GM21390 (cell line): ENCODE data around the gene TSPAN17.
"Not testable (repeated sequence)": the region's sequence is repeated elsewhere in the genome, so short reads cannot be mapped to it uniquely, and the experiment has no call there.

Experiments
- ATAC-seq: cut with Tn5 transposase; IDR thresholded peaks from one replicate; pipeline ENCODE4 v1.9.1; 2021; ENCODE audit not compliant: unreplicated experiment

Gene TSPAN17

GRCh38 chr5:176647030-176647842 is at the start of gene TSPAN17:
TSS of gene TSPAN17 (plus strand) at chr5:176647484. CDS start at chr5:176647616, 132 bp downstream.
- ATAC-seq, result peak; percentile 89

GRCh38 chr5:176599749-176600430 is 47.4 kb upstream of the TSPAN17 start:
- not testable (repeated sequence) for ATAC-seq

DNA sequence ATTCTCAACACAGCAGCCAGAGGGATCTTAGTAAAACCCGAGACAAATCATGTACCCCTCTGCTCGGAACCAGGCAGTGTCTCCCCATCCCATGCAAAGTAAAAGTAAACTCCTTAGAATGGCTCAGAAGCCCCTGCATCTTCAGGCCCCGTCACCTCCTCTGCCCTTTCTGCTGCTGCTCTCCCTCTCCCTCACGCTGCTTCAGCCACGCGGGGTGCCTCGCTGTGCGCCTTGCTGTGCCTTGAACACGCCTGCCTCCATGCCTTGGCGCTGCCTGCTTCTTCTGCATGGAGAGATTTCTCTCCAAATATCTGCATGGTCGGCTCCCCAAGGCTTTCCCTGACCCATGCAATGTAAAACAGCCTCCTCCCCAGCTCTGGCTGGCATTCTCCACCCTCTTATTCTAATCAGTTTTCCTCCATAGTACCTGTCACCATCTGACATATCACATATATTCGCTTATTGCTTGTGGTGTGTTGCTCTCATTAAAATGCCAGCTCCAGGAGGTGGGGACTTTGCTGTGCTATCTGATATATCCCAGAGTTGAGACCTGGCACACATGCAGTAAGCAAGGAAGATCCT is 45.3 kb upstream of the TSPAN17 start:
- no peak for ATAC-seq

DNA sequence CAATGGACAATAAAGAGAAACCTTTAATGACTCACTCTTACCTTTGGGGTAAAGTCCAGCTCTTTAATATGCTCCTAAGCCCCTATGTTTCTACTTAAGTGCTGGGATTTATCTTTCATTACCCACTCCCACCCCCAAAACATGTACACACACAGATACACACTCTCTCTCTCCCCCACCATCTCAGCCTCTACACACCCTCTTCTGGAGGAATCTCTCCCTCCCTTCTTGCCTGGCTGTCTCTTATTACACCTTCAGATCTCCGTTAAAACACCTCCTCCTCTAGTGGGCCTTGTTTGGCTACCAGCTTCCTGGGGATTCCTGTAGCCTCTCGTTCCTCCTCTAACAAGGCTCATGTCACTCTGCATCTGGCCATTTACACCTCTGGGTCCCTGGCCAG is 44.2 kb upstream of the TSPAN17 start:
- ATAC-seq, result no peak

GRCh38 chr5:176606032-176606431 is 41.3 kb upstream of the TSPAN17 start:
- no peak for ATAC-seq

DNA sequence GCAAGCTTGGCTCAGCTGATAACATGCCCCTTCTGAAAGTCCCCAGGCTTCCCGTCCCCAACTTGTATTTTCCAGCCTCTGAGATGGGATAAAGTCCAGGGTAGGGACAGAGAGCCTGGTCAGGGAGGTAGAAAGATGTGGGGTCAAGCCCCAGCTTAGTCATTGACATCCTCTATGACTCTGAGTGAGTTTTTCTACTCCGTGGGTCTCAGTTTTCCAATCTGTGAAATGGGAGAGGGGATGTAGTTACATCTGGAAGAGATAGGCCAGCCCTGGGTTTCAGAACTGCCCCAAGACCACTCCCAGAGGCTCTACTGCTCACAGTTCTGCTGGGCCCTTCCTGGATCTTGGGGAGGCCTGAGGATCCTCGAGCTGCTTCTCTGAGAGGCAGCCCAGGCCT is 40.4 kb upstream of the TSPAN17 start:
- no peak for ATAC-seq

DNA sequence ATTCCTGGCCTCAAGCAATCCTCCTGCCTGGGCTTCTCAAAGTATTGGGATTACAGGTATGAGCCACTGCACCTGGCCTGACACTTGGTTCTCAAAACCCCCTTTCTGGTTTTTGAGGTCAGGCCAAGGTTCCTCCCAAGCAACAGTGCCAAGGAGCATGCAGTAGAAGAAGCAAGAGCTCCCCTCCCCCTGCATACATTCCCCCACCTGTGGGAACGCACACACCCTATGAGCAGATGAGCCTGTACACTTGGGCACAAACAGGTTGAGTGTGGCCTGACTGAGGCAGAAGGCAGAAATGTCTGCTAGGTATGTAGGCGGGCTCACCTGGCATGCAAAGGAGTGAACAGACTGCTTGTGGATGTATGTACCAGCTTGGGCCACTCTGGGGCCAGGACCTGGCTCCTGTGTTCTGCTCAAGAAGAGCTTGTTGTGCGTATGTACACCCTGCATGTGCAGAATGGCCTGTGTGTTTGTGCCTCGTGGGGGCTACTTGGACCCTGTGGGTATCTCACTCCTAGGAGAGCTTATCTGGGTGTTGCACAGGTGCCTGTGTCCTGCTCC is 39.1 kb upstream of the TSPAN17 start:
- no peak for ATAC-seq

DNA sequence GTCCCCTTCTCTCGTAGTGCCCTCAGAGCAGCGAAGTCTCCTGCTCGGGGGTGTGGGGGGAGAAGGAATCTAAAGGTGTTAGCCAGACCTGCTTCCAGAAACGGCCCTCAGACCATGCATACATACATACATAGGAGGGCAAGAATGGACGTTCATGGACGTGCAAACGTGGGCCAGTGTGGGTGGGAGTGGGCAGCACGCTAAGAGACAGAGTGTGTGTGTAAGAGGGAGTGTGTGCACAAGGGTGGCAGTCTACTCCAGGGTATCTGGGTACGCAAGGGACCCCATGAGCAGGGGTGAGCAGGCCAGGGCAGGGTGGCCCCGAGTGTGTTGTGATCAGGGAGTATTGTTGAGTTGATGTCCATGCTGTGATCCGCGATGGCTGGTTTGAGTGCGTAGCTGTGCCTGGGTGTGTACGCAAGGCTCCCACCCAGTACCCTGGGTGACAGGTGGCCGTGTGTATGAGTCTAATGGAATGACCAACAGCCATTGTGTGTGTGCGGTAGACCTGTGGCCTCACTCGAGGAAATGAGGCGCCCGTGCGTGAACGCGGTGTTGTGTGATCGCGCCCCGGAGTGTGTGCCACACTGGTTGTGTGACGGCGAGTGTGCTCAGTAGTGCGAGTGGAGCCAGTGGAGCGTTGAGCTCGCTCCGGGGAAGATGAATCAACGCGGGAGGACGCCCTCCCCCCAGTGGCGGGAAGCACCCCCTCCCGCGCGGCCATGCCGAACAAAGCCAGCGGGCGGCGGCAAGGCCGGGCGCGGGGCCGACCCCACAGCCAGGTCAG is 38.2 kb upstream of the TSPAN17 start:
- ATAC-seq, result peak; percentile 32

GRCh38 chr5:176609724-176610434 is 37.4 kb upstream of the TSPAN17 start, which contains the start of gene GPRIN1:
TSS of gene GPRIN1 (minus strand) at chr5:176610156. CDS start at chr5:176599834, 10,322 bp downstream.
- ATAC-seq, result peak; percentile 76

GRCh38 chr5:176610435-176610773 is 36.9 kb upstream of the TSPAN17 start:
- ATAC-seq, result peak; percentile 17

DNA sequence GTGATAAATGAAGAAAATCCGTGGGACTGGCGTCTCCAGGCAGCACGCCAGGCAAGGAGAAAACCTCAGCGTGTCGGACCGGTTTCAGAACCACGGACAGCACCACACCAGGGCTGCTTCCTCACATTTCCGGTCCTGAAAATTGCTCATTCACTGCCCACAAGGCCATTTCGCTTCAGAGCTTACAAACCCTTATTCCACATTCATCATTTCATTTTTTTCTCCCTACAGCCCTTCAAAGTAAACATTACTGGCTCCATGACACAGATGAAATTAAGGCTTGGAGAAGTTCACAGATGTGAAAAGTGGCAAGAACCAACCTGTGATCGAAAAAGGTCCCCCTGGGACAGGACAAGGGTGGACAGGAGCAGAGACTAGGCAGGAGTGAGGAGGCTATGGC is 35.8 kb upstream of the TSPAN17 start:
- ATAC-seq, result no peak

GRCh38 chr5:176612008-176612407 is 35.3 kb upstream of the TSPAN17 start:
- no peak for ATAC-seq

DNA sequence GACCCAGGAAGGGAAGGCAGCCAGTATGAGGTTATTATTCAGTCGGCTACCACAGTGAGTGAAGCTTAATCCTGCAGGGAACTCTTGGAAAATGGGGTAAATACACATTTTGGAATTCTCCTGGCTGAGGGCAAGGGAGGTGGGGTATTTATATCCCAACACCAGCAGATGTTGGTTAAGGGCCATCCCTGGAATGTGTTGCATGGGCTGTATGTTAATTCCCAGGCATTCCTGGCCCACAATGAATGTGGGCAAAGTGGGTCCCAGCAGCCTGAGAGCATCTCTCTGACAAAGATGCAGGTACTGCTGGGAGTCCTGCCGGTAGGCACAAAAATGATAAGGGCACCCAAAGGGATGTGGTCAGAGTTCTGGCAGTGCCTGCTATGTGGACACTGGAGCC is 34.4 kb upstream of the TSPAN17 start:
- no peak for ATAC-seq

DNA sequence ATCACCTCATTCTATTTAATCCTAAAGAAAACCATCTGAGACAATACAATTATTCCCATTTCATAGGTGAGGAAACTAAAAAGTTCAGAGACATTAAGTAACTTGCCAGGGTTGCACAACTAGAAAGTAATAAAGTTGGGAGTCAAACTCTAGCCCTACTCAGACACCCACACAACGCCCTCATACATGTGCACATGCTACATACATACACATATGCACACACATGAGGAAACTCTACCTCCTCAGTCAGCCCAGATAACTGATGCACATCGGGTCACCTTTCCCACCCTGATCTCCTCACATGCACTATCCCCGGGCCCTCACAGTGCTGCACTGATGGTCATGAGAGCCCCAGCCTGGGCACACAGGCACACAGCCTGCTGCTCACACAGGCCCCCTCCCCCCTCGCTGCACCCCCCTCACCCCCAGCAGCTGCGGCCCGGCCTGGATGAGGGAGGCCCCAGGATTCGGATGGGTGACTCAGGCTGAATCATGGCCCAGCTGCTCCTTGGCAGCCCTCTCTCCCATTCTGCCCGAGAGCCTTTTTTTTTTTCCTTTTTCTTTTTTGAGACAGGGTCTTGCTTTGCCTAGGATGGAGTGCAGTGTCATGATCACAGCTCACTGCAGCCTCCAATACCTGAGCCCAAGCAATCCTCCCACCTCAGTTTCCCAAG is 32.3 kb upstream of the TSPAN17 start:
- no peak for ATAC-seq

GRCh38 chr5:176616511-176616910 is 30.8 kb upstream of the TSPAN17 start:
- no peak for ATAC-seq

- ATAC-seq, result no peak
These were observed 28.5 kb upstream of the TSPAN17 start for GRCh38 chr5:176618783-176619182.

DNA sequence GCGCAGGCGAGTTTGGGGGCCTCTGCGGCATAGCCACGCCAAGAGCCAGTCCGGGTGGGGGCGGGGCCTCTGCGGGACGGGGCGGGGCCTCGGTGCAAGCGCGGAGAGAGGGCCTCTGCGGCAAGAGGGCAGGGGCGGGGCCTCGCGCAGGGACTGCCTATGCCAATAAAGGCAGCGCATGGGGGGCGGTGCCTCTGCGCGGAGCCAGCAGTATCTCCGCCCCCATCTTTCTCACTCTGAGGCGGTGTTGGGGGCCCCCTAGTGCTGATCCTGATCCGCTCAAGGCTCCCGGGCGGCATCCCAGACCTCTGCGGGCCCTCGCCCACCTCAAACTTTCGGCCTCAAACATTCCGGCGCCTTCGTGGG is 28.1 kb upstream of the TSPAN17 start:
- ATAC-seq, result peak; percentile 89

DNA sequence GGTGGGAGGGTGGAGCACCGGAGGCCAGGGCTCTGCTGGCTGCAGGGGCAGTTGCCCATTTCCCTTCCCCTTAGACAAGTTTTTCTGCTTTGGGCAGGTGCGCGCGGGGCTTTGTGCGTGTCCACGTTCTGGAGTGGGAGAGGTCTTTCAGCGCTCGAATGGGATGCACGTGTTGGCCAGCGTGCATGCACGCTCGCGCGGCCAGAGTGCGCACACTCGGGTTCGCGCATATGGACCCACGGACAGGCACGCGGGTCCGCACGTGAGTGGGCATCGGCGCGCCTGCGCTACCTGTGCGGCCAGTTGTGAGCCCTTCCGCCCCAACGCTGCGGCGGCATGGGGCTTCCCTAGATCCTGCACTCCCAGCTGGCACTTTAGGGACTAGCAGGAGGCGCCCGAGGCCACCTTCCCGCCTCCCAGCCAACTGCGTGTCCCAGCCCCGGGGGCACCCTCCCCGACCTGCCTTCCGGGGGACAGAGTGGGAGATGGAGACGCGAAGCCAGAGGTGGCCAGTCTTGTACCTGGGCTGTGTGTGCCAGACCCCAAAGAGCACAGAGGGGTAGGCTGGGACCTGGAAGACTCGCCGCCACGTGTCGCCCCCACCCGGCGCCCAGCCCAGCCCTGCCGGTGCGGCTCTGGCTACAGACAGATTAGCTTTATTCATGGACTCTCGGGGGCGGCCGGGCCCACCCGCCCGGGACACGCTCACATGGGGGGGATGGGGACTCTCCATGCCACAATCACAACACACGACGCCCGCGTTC is 27.5 kb upstream of the TSPAN17 start:
- no peak for ATAC-seq

DNA sequence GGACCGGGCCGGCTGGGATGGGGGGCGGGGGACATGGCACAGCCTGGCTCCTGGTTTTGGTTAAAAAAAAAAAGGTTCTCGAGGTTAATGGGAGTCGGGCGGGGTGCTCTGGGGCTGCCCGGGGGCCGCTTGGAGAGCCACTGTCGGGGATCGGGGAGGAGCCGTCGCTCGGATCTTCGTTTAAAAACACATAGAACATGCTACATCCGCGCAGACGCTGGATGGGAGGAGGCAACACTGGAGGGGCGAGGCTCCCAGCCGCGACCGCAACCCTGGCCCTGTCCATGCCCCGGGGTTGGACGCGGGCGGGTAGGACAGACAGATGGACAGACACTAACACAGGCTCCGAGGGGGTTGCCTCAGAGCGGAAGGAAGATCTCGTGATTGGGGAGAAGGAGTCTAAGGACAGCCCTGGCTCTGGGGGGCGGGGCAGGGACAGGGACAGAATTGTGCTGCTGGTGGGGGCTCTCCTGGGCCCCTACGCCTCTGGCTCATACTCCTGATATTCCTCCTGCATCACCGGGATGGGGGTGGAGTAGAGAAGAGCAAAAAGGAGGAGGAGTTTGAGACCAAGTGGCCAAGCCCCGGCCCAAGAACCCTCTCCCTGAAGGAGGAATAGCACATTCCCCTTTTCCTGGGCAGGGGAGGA is 26.8 kb upstream of the TSPAN17 start:
- no peak for ATAC-seq
